Retina (tissue), 1 donor: Measurements from ENCODE around the gene GCH1.
"Not testable (repeated sequence)": the region's sequence is repeated elsewhere in the genome, so short reads cannot be mapped to it uniquely, and the experiment has no call there.

ENCODE experiments used
- DNase-seq: peaks from one replicate; pipeline ENCODE4 v3.0.0-alpha.2; 2016

Gene GCH1

DNA sequence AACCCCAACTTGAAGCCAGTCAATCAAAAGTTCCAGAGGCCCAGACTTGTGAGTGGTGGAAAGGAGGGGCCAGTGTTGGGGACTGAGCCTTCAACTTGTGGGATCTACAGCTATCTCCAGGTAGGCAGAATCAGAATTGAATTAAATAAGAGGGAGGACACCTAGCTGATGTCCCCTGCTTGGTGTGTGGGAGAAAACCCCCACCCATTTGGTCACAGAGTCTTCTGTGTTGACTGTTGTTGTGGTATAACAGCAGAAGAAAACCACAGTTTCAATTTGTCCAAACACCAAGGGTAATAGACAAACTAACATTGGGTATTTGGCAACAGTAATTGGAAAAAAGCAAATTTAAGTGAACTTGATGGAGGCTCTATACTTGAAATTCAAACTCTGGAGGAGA, 3.4 kb upstream of the GCH1 start:
- DNase-seq: no peak

DNA sequence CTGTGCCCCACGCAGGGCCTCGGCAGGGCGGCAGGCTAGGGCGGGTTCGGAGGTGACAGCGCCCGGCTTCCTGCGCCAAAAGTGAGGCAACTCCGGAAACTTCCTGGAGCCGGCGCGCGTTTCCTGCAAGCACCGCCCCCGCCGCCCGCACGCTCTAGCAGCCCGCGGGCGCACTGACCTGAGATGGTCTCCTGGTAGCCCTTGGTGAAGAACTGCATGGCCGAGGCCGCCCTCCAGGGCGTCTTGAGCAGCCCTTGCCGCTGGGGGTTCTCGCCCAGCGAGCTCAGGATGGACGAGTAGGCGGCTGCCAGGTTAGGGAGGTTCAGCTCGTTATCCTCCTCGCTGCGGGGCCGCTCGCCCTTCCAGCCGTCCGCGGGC, 494 bp downstream of the GCH1 start:
- peak; percentile 83 for DNase-seq

GRCh38 chr14:54901380-54902142, 1.1 kb downstream of the GCH1 start:
- no peak for DNase-seq

DNA sequence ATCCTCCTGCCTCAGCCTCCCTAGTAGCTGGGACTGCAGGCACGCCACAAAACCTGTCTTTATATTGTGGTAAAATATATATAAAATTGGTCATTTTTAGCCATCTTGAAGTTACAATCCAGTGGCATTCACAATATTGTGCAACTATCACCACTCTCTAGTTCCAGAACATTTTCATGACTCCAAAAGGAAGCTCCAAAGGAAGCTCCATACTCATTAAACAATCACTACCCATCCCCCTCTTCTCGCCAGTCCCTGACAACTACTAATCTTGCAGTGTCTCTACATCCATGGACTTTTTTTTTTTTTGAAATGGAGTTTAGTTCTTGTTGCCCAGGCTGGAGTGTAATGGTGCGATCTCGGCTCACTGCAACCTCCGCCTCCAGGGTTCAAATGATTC, 3.1 kb downstream of the GCH1 start:
- DNase-seq: no peak

- DNase-seq: not testable (repeated sequence)
These were observed 4.6 kb downstream of the GCH1 start for GRCh38 chr14:54897809-54898555.

GRCh38 chr14:54895683-54896082, 6.9 kb downstream of the GCH1 start:
- no peak for DNase-seq

DNA sequence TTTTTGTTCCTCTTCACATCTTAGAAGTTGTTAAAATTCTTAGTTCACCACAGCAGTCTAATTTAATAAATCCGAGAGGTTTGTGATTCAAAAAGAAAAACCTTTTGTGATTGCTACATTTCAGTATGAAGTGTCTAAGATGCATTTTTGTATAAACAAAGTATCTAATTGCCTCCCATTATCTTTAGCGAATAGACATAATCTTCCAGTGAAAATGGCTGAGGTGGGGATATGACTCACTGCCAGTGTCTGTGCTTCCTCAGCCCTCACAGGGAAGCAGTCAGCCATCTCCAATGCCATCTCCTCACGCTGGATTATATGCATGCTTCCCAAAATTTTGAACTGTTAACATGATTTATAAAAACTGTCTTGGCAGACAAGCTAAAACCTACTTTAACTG, 7.6 kb downstream of the GCH1 start:
- no peak for DNase-seq

DNA sequence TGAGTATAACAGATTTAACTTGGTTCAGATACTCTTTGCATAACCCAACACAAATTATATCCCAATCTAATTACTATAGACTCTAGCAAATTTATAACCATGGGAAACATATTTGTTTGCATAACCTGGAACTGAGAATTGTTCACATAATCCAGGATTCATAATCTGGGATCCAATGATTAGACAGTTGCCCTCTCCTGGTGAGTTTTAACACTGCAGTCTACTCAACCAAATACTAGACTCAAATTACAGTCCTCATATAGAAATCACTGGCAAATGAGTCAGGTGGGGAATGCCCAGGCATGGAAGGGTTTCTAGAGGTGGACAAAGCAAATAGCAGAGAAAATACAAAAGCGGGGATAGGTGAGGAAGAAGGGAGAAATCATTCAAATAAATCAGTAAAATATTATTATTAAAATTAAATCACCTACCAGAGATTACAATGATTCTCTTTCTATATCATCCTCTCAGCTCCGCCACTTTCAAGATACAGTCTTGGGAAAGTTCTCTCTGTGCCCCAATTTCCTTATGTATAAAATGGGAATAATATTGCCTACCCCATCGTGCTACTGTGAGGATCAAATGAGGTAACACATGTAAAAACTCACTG, 9.4 kb downstream of the GCH1 start:
- DNase-seq: no peak

GRCh38 chr14:54891471-54892245, 11.0 kb downstream of the GCH1 start:
- DNase-seq: no peak

- DNase-seq: no peak
These were observed 11.8 kb downstream of the GCH1 start for GRCh38 chr14:54890788-54891187.

DNA sequence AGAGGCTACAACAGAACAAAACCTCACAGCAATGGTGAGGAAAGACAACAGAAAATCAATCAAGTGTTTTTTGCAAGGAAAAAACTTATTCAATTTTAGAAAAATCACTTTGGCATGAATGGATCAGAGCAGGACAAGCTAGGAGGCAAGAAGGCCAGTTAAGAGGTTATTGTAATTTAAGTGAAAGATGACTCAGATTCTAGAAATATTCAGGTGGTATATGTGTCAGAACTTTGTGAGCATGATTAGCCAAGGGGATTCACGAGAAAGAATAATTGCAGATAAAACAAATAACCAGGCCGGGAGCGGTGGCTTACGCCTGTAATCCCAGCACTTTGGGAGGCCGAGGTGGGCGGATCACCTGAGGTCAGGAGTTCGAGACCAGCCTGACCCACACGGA, 12.7 kb downstream of the GCH1 start:
- no peak for DNase-seq

GRCh38 chr14:54882521-54882920, 20.1 kb downstream of the GCH1 start:
- DNase-seq: no peak

DNA sequence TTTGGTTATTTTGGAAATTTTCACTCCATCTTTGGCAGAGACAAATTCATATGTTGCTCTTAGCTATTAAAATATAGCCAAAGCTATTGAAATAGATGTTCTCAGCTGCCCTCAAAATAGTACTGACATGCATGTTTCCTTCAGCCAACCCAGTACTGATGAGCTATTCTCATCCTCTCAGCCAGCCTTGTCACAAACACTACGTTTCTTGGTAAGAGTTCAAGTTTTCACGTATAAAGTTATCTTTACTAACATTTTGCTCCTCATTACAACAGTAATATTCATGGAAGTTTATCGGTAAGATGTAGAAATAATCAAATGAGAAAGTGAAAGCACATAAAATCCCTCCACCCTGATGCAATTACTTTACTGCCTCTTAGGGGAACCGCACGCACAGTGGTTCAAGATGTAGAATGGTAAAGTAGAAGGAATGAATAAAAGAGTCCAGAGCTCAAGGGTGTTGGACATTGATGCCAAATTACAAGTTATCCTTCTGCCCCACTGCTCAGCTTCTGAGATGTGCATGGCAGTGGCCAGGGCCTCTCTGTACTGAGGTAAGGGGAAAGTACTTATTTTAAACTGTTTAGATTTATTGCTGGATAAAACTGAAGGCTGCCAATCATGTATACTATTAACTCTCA, 20.7 kb downstream of the GCH1 start:
- DNase-seq: no peak

DNA sequence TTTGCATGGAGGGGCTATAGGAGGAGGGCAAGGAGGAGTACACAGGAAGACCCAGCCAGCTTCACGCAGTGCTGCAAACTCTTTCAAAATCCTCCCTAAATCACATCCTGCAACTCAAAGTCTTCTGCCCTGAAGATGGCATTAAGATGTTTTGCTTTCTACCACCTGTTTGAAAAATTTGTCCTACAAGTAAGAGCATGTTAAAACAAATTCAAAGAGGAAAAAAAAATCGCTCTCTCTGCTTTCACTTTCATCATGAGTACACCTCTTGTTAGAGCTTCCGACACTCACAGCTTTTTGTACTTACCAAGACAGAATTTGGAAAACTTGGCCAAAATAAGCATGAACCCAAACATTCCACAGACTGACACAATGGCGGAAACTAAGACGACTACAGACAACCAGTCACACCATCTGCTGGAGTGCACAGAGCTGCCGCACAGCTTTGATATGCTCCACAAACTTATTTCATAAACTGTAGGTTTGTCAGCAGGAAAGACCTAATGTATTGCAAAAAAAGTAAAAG, 21.3 kb downstream of the GCH1 start:
- DNase-seq: no peak

DNA sequence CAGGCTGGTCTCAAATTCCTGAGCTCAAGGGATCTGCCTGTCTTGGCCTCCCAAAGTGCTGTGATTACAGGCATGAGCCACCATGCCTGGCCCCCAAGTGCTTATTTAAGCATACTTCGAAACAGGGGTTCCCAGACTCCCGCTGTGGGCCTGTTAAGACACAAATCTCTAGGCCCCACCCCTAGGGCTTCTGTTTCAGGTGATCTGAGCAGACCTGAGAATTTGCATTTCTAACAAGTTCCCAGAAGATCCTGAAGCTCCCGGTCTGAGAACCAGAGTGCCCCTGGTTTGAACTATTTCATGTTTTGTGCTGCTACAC, 25.0 kb downstream of the GCH1 start:
- no peak for DNase-seq

DNA sequence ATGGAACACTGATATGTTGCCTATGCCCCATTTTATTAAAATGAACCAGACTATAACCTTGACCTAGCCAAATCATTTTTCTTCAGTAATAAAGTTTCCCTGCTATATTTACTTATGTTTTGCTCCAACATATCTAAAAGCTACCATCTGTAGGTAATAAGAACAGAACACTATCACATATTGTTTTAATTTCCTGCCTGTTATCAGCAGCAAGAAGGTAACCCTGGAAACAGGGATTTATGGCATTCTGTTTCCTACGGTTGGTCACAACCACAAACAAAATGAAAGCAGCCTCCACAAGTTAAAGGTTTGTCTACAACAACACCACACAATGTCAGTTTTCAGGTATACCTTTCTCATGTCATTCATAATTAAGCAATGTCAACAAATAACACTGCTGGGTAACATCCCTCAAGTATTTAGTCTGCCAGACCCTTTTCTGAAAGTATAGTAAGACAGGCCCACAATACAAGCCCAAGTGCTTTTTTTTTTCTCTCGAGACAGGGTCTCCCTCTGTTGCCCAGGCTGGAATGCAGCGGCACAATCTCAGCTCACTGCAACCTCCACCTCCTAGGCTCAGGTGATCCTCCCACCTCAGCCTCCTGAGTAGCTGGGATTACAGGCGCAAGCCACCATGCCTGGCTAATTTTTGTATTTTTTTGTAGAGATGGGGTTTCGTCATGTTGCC, 25.5 kb downstream of the GCH1 start:
- DNase-seq: no peak

GRCh38 chr14:54875648-54876047, 27.0 kb downstream of the GCH1 start:
- not testable (repeated sequence) for DNase-seq

GRCh38 chr14:54870154-54871090, 32.2 kb downstream of the GCH1 start:
- DNase-seq: peak; percentile 21

GRCh38 chr14:54867011-54867410, 35.6 kb downstream of the GCH1 start:
- DNase-seq: no peak

- DNase-seq: no peak
These were observed 36.0 kb downstream of the GCH1 start for GRCh38 chr14:54866588-54866987.

DNA sequence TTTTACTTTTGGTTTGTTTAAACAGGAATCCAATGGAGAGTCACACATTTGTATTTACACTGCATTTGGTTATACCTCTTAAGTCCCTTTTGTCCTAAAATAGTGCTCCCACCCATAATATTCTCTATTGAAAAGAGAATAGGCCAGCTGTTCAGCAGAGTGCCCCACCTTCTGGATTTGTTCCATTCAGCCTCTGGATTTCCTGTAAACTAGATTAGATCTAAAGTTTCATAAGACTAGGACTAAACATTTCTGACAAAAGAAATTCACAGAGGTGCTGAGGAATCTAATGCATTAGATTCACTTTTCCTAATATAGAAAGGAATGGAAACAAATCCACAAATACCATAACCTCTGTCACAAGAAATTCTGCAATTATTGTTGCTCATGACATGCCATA, 38.1 kb downstream of the GCH1 start:
- DNase-seq: no peak
